PFSK-1 (cell line): ENCODE data around the gene SLC10A7.

Experiments
- POLR2AphosphoS5 ChIP-seq: IDR thresholded peaks from 2 replicates; pipeline ENCODE4 v1.6.1; 2012; ENCODE audit warnings: low read depth, mild to moderate bottlenecking, control low read depth, low read length, moderate library complexity
- TAF1 ChIP-seq: IDR thresholded peaks from 2 replicates; pipeline ENCODE4 v1.6.1; 2012; ENCODE audit warnings: low read length, control low read depth, borderline replicate concordance; ENCODE audit not compliant: insufficient read depth
- TF ChIP-seq, protein P1 (sequence below), 2 experiments: IDR thresholded peaks; 2 replicates each; pipeline versions ENCODE4 v1.6.1 to v1.8.0; 2011 to 2012; ENCODE audit warnings: low read depth in 2 of 2, low read length in 2 of 2, control low read depth in 1 of 2, inconsistent platforms in 1 of 2, mild to moderate bottlenecking in 1 of 2, moderate library complexity in 1 of 2; ENCODE audit not compliant: insufficient read depth in 1 of 2

DNA sequence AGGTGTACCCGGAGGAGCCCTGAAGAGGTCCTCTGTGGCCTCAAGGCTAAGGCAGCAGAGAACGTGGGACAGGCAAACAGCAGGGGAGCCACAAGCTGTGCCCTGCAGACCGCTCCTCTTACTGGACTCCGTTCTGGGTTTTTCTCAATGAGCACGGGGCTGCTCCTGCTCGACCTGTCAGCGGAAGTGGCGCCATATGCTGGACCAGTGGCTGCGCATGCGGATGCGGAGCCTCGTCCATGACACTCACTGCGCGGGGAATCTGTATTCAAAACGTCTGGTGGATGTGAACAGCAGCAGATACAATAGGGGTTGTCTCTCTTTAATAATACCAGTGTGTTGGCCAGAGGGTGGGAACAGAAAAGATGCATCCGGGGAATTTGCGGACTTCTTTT, 277.9 kb downstream of the SLC10A7 start:
- TF ChIP-seq POLR2AphosphoS5 (no peak), TAF1 (no peak)
- TF ChIP-seq, protein P1, sequence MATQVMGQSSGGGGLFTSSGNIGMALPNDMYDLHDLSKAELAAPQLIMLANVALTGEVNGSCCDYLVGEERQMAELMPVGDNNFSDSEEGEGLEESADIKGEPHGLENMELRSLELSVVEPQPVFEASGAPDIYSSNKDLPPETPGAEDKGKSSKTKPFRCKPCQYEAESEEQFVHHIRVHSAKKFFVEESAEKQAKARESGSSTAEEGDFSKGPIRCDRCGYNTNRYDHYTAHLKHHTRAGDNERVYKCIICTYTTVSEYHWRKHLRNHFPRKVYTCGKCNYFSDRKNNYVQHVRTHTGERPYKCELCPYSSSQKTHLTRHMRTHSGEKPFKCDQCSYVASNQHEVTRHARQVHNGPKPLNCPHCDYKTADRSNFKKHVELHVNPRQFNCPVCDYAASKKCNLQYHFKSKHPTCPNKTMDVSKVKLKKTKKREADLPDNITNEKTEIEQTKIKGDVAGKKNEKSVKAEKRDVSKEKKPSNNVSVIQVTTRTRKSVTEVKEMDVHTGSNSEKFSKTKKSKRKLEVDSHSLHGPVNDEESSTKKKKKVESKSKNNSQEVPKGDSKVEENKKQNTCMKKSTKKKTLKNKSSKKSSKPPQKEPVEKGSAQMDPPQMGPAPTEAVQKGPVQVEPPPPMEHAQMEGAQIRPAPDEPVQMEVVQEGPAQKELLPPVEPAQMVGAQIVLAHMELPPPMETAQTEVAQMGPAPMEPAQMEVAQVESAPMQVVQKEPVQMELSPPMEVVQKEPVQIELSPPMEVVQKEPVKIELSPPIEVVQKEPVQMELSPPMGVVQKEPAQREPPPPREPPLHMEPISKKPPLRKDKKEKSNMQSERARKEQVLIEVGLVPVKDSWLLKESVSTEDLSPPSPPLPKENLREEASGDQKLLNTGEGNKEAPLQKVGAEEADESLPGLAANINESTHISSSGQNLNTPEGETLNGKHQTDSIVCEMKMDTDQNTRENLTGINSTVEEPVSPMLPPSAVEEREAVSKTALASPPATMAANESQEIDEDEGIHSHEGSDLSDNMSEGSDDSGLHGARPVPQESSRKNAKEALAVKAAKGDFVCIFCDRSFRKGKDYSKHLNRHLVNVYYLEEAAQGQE (IDR thresholded peaks at IDR 0.05; ENCODE audit: insufficient read depth in 1 of 2, low read depth in 2 of 2, low read length in 2 of 2) = no peak
